ENCODE measurements around the gene RHOT2. TPM values are rescaled to one million over a fixed set of nuclear protein-coding genes. Genes with fewer than 3 reads are reported as not detected.

RHOT2 gene
- total and polyA plus RNA-seq, 12 donors = 34.7 to 462 (median 89.2) TPM

- intact Hi-C loops (cut with DNase I) = loop anchor here in 1 of 2 donors (10.0 kb wide), 1 partner anchor 335 kb away; no protein-coding TSS in a partner anchor
Measured at GRCh38 chr16:719815-720446, 52.0 kb downstream of the RHOT2 start.

DNA sequence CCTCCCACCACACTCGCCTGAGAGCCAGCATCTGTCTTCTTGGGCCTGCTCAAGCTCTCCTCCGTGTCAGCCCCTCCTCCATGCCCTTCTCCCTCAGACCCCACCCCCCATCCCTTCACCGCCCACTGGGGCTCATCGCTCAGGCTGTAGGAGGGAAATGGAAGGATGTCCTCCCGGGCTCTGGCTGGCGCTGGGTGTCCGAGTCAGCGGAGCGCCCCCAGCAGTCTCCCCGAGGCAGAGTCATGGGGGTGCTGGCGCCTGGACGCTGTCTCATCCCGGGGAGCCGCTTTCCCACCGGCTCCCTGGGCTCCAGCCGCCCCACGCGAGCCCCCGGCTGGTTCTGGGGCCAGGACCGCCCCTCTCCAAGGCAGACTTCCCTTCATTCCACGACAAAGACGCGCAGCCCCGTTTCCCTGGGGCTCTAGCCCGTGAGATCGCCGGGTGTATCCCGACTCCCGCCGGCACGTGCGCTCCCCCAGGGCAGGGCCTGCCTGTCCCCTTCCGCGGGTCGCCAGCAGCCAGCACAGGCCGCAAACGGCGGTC lies 52.6 kb downstream of the RHOT2 start:
- peaks cover 24 to 30% of the 10 kb centered on the region in 2 donors for H3K4me1 ChIP-seq (replicated peaks in 1 of 2)
- TF ChIP-seq CTCF (IDR thresholded peaks at IDR 0.05) (peak in 1 of 6 experiments; percentile 2), POLR2A (IDR thresholded peaks at IDR 0.05) (no peak)
- H3K4me3 ChIP-seq = peak overlapping the region; percentile 35 to 88 (median 62)
- H3K36me3 ChIP-seq (replicated peaks in 1 of 2) = no peaks in the 10 kb centered on the region
- peak overlapping the region; percentile 82 to 95 (median 90) for H3K27ac ChIP-seq
- H3K9me3 ChIP-seq (replicated peaks in 1 of 3) = no peaks in the 10 kb centered on the region
- peak in 5 of 7 donors; percentile 44 to 74 (median 62) for DNase-seq
- no peaks in the 10 kb centered on the region for H3K27me3 ChIP-seq
- intact Hi-C loops (cut with DNase I) = no loop called here
- 0% methylated on average over 2 to 38 of the region's 38 CpGs for WGBS, 4 donors

More at GRCh38 chr16:719815-720446, 52.0 kb downstream of the RHOT2 start:
- peak in 1 of 7 donors; percentile 59 for DNase-seq
- TF ChIP-seq CTCF (IDR thresholded peaks at IDR 0.05) = no peak
- no peak for TF ChIP-seq POLR2A (IDR thresholded peaks at IDR 0.05)
- H3K27me3 ChIP-seq = no peaks in the 10 kb centered on the region
- H3K27ac ChIP-seq = peak overlapping the region in 4 of 5 donors; percentile 89 to 95 (median 90)
- WGBS, 4 donors = 11 to 13% (median 13%) methylated on average over 11 to 16 of the region's 16 CpGs
- H3K4me1 ChIP-seq (replicated peaks in 1 of 2) = peaks cover 24 to 30% of the 10 kb centered on the region in 2 donors
- H3K9me3 ChIP-seq (replicated peaks in 1 of 3) = no peaks in the 10 kb centered on the region
- peak overlapping the region in 2 of 4 donors; percentile 42 to 88 for H3K4me3 ChIP-seq
- H3K36me3 ChIP-seq (replicated peaks in 1 of 2) = no peaks in the 10 kb centered on the region

GRCh38 chr16:720990-721764 lies 53.2 kb downstream of the RHOT2 start, which contains the start of gene ANTKMT:
ANTKMT (plus strand) TSS chr16:721146; CDS start chr16:721275, 129 bp downstream.
- Histone ChIP-seq H3K27me3 (no peaks in the 10 kb centered on the region), H3K36me3 (replicated peaks in 1 of 2) (no peaks in the 10 kb centered on the region), H3K4me3 (peak within 1 kb of the TSS; percentile 35 to 88 (median 62)), H3K27ac (peak within 1 kb of the TSS; percentile 82 to 95 (median 90)), H3K9me3 (replicated peaks in 1 of 3) (no peaks in the 10 kb centered on the region), H3K4me1 (replicated peaks in 1 of 2) (peaks cover 17 to 25% of the 10 kb centered on the region in 2 donors)
- TF ChIP-seq POLR2A (IDR thresholded peaks at IDR 0.05) = peak; percentile 84 to 89
- TF ChIP-seq CTCF (IDR thresholded peaks at IDR 0.05) = peak in 3 of 6 experiments; percentile 9 to 19 (median 11)
- peak; percentile 84 to 91 (median 86) for DNase-seq
- 6 to 7% (median 7%) methylated on average over 21 to 106 of the region's 106 CpGs; no CpG with 5 or more reads in 1 of the 4 donors for WGBS, 4 donors
- intact Hi-C loops (cut with DNase I) = no loop called here

Data from adrenal gland (tissue), 12 donors.